GM18505 (cell line): Measurements from ENCODE around the gene PARD3B.
"Not testable (repeated sequence)": the region's sequence is repeated elsewhere in the genome, so short reads cannot be mapped to it uniquely, and the experiment has no call there.

Experiments used
- ATAC-seq: cut with Tn5 transposase; IDR thresholded peaks from one replicate; pipeline ENCODE4 v1.9.1; 2021; ENCODE audit not compliant: unreplicated experiment
- POLR2A ChIP-seq: IDR thresholded peaks from 4 replicates; pipeline ENCODE4 v1.6.1; 2011; ENCODE audit warnings: borderline replicate concordance; ENCODE audit not compliant: insufficient read depth, insufficient read length; ENCODE audit errors: extremely low read depth

Gene PARD3B

GRCh38 chr2:204517154-204517553 lies 28.1 kb upstream of the PARD3B start:
- TF ChIP-seq POLR2A: no peak
- no peak for ATAC-seq

GRCh38 chr2:204529795-204530463 lies 15.3 kb upstream of the PARD3B start:
- ATAC-seq: no peak
- TF ChIP-seq POLR2A: no peak

GRCh38 chr2:204530464-204530805 lies 14.8 kb upstream of the PARD3B start:
- no peak for TF ChIP-seq POLR2A
- ATAC-seq: no peak

GRCh38 chr2:204533629-204534370 lies 11.5 kb upstream of the PARD3B start:
- no peak for TF ChIP-seq POLR2A
- ATAC-seq: no peak

GRCh38 chr2:204535356-204535755 lies 9.9 kb upstream of the PARD3B start:
- no peak for ATAC-seq
- no peak for TF ChIP-seq POLR2A

- no peak for ATAC-seq
- TF ChIP-seq POLR2A: no peak
Measured at GRCh38 chr2:204535764-204536163, 9.5 kb upstream of the PARD3B start.

- ATAC-seq: no peak
- TF ChIP-seq POLR2A: no peak
Measured at GRCh38 chr2:204538182-204539018, 6.9 kb upstream of the PARD3B start.

GRCh38 chr2:204539019-204539385 lies 6.3 kb upstream of the PARD3B start:
- ATAC-seq: no peak
- TF ChIP-seq POLR2A: no peak

- ATAC-seq: no peak
Measured at GRCh38 chr2:204541637-204542036, 3.6 kb upstream of the PARD3B start.

GRCh38 chr2:204542982-204543608 lies 2.2 kb upstream of the PARD3B start:
- ATAC-seq: no peak
- TF ChIP-seq POLR2A: no peak

More at GRCh38 chr2:204541637-204542036, 3.6 kb upstream of the PARD3B start:
- no peak for TF ChIP-seq POLR2A

- no peak for TF ChIP-seq POLR2A
- peak; percentile 13 for ATAC-seq
Measured at GRCh38 chr2:204545861-204546735, 823 bp downstream of the PARD3B start.

GRCh38 chr2:204550751-204551511 lies 5.7 kb downstream of the PARD3B start:
- no peak for TF ChIP-seq POLR2A
- no peak for ATAC-seq

- no peak for ATAC-seq
- no peak for TF ChIP-seq POLR2A
Measured at GRCh38 chr2:204551512-204551863, 6.2 kb downstream of the PARD3B start.

- ATAC-seq: no peak
- TF ChIP-seq POLR2A: no peak
Measured at GRCh38 chr2:204557604-204558003, 12.3 kb downstream of the PARD3B start.

- ATAC-seq: not testable (repeated sequence)
Measured at GRCh38 chr2:204559358-204559757, 14.1 kb downstream of the PARD3B start.
